Measurements from ENCODE around the gene C7orf57.

DNA sequence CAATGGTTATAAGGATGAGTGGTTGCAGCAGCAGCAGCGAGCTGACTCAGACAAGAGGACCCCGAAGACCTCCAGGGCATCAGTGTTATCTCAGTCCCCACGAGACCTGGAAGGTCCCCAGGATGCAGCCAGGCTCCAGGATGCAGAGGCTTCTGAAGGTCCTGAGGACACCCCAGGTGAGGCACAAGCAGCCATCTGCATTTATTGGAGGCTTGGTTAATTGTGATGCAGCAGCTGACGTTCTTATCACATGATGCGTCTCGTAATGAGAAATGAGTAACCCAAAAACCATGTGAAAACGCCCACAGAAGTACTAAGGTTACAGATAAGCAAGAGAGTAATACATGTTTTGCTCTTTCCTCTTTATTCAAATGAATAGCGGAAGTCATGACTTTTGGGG is 17.4 kb downstream of the C7orf57 start:
- TF ChIP-seq, protein P1, sequence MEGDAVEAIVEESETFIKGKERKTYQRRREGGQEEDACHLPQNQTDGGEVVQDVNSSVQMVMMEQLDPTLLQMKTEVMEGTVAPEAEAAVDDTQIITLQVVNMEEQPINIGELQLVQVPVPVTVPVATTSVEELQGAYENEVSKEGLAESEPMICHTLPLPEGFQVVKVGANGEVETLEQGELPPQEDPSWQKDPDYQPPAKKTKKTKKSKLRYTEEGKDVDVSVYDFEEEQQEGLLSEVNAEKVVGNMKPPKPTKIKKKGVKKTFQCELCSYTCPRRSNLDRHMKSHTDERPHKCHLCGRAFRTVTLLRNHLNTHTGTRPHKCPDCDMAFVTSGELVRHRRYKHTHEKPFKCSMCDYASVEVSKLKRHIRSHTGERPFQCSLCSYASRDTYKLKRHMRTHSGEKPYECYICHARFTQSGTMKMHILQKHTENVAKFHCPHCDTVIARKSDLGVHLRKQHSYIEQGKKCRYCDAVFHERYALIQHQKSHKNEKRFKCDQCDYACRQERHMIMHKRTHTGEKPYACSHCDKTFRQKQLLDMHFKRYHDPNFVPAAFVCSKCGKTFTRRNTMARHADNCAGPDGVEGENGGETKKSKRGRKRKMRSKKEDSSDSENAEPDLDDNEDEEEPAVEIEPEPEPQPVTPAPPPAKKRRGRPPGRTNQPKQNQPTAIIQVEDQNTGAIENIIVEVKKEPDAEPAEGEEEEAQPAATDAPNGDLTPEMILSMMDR (IDR thresholded peaks at IDR 0.05; ENCODE audit: borderline replicate concordance, extremely low read depth, low read length, poor library complexity, severe bottlenecking), result no peak
- no peak for TF ChIP-seq EZH2 (IDR thresholded peaks at IDR 0.05; ENCODE audit: borderline replicate concordance, low read depth, low read length, severe bottlenecking)

Data from DND-41 (cell line).